Ascending aorta (tissue), 2 donors: ENCODE measurements around the gene COL8A2. TPM values are rescaled to one million over a fixed set of nuclear protein-coding genes. Genes with fewer than 3 reads are reported as not detected.
"Not testable (repeated sequence)": the region's sequence is repeated elsewhere in the genome, so short reads cannot be mapped to it uniquely, and the experiment has no call there.

Experiments
- DNase-seq, 2 donors: peaks; one replicate each; pipeline ENCODE4 v3.0.0-alpha.2; 2019; ENCODE audit warnings: low spot score in 2 of 2
- H3K27ac ChIP-seq, 2 donors: fragments of 200-600 bp; sonication (generic); one replicate each; pipeline ENCODE4 v1.5.1; 2016 to 2017; ENCODE audit warnings: mild to moderate bottlenecking in 1 of 2
- H3K27me3 ChIP-seq: fragments of 200-600 bp; sonication (generic); one replicate; pipeline ENCODE4 v1.5.1; 2017
- H3K36me3 ChIP-seq, 2 donors: fragments of 200-600 bp; sonication (generic); one replicate each; pipeline ENCODE4 v1.5.1; 2016
- H3K4me1 ChIP-seq, 2 donors: fragments of 200-600 bp; sonication (generic); one replicate each; pipeline ENCODE4 v1.5.1; 2016 to 2017; ENCODE audit warnings: mild to moderate bottlenecking in 1 of 2
- H3K4me3 ChIP-seq, 2 donors: fragments of 200-600 bp; sonication (generic); one replicate each; pipeline ENCODE4 v1.5.1; 2016 to 2017; ENCODE audit warnings: mild to moderate bottlenecking in 1 of 2
- H3K9me3 ChIP-seq, 2 donors: fragments of 200-600 bp; sonication (generic); one replicate each; pipeline ENCODE4 v1.5.1; 2016
- intact Hi-C: fragments of 100-400 bp; cut with DNase I; formaldehyde crosslinking; loops from one replicate; pipeline ENCODE4 v1.15.1; 2023
- total RNA-seq: library from RNA; depleted of rRNA; stranded (reverse); fragments of >200 nt; gene quantifications from one replicate; pipeline ENCODE4 v1.1.0, GENCODE V29; 2016
- TF ChIP-seq, protein P1 (sequence below), 3 experiments: fragments of 200-600 bp in 2 of 3; fragments of 450-650 bp in 1 of 3; sonication (generic) in 2 of 3; IDR thresholded peaks; one replicate each; pipeline ENCODE4 v1.5.1; 2016 to 2019; ENCODE audit warnings: antibody characterized with exemption in 3 of 3, mild to moderate bottlenecking in 1 of 3, moderate library complexity in 1 of 3

COL8A2 gene
- total RNA-seq, 1 donor from 2014 or later, result 41.7 TPM

DNA sequence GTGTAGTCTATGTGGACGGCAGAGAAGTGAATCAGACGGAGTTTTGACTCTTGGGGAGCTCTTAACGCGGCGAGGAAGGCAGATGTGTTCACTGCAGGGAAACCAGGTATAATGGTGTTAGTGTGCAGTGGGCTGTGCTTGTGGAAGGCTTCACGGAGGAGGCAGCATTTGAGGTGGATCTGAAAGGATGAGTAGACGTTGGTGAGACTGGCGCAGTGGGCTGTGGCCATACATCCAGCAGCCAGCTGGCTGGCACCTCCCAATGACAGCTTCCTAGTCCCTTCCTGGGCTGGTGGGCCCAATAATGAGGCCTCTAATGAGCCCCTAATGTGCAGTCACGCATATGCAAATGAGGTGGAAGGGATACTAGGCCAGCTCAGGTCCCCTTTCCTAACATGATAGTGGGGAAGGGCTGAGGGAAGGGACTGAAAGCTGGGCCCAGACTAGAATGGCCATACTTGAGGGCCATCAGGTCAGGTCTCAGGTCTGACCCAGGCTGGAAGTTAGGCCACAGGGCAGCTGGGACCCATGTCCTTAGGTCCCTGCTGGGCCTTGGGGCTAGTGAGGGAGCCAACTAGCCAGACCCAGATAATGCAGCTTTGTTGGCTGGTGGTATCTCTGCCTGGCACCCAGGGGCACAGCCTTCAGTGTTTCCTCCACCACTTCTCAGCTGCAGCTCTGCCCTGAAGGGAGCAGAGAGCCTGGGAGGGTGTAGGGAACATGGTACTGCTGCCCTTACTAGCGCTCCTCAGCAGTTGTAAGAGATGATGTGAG lies 34.8 kb upstream of the COL8A2 start:
- Histone ChIP-seq H3K36me3 (peaks cover 0 to 2% of the 10 kb centered on the region in 2 donors), H3K4me3 (peak overlapping the region in 1 of 2 donors; percentile 63), H3K9me3 (no peaks in the 10 kb centered on the region), H3K27me3 (no peaks in the 10 kb centered on the region), H3K27ac (peak overlapping the region; percentile 90 to 100), H3K4me1 (peaks cover 41 to 52% of the 10 kb centered on the region in 2 donors)
- TF ChIP-seq, protein P1, sequence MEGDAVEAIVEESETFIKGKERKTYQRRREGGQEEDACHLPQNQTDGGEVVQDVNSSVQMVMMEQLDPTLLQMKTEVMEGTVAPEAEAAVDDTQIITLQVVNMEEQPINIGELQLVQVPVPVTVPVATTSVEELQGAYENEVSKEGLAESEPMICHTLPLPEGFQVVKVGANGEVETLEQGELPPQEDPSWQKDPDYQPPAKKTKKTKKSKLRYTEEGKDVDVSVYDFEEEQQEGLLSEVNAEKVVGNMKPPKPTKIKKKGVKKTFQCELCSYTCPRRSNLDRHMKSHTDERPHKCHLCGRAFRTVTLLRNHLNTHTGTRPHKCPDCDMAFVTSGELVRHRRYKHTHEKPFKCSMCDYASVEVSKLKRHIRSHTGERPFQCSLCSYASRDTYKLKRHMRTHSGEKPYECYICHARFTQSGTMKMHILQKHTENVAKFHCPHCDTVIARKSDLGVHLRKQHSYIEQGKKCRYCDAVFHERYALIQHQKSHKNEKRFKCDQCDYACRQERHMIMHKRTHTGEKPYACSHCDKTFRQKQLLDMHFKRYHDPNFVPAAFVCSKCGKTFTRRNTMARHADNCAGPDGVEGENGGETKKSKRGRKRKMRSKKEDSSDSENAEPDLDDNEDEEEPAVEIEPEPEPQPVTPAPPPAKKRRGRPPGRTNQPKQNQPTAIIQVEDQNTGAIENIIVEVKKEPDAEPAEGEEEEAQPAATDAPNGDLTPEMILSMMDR (IDR thresholded peaks at IDR 0.05), result no peak
- no peak for DNase-seq
- intact Hi-C loops, result loop anchor here (10.0 kb wide), 1 partner anchor 225 kb away; the partner anchor contains the start of gene STK40

GRCh38 chr1:36158827-36159252 lies 33.8 kb upstream of the COL8A2 start:
- peaks cover 41 to 54% of the 10 kb centered on the region in 2 donors for H3K4me1 ChIP-seq
- not testable (repeated sequence) for H3K9me3 ChIP-seq, H3K27me3 ChIP-seq, DNase-seq, H3K36me3 ChIP-seq
- intact Hi-C loops, result loop anchor here (10.0 kb wide), 1 partner anchor 226 kb away; the partner anchor contains the start of gene STK40
- peak overlapping the region in 1 of 2 donors; percentile 100 for H3K4me3 ChIP-seq
- peak overlapping the region; percentile 20 to 100 for H3K27ac ChIP-seq

DNA sequence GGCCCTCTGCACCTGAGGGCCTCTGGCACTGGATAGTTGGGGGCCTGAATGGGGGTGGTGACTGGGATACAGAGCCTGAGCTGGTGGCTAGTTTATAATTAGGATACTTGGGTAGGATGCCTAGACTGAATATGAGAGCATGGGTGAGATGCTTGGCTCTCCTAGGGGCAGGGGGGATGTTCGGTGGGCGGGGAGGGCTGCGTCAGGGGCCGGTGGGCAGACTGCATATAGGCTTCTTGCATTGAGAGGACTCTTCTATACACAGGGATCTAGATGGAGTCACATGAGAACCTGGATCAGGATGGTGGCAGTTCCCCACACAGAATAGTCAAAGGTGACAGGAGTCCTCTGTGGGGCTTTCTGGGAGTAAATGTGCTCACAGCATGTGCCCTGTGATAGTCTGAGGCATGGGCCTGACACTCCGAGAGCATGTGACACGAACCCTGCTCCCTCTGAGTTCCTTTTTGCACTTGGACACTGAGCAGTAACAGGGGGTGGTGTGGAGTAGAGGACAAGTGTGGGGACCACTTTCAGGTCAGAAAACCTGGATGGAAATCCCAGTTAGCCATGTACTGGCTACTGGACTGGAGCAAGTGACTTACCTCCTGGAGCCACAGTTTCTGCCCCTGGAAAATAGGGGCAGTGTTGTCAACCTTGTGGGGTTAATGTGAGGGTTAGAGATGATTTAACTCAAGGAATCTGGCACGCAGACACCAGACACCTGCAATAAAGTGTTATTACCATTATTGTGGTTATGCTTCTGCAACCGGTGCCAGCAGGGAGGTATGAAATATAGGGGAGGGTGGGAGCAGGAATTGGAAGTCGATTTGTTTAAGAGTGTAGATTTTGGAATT lies 33.2 kb upstream of the COL8A2 start:
- Histone ChIP-seq H3K4me3 (peak overlapping the region; percentile 95 to 100), H3K27ac (peak overlapping the region; percentile 98 to 100), H3K9me3 (no peaks in the 10 kb centered on the region), H3K27me3 (no peaks in the 10 kb centered on the region), H3K36me3 (peaks cover 0 to 2% of the 10 kb centered on the region in 2 donors), H3K4me1 (peaks cover 41 to 54% of the 10 kb centered on the region in 2 donors)
- no peak for DNase-seq
- TF ChIP-seq, protein P1 (IDR thresholded peaks at IDR 0.05), result no peak
- intact Hi-C loops, result loop anchor here (2.0 to 10.0 kb wide), 2 partner anchors 31 to 227 kb away; partner anchors contain the start of gene STK40

DNA sequence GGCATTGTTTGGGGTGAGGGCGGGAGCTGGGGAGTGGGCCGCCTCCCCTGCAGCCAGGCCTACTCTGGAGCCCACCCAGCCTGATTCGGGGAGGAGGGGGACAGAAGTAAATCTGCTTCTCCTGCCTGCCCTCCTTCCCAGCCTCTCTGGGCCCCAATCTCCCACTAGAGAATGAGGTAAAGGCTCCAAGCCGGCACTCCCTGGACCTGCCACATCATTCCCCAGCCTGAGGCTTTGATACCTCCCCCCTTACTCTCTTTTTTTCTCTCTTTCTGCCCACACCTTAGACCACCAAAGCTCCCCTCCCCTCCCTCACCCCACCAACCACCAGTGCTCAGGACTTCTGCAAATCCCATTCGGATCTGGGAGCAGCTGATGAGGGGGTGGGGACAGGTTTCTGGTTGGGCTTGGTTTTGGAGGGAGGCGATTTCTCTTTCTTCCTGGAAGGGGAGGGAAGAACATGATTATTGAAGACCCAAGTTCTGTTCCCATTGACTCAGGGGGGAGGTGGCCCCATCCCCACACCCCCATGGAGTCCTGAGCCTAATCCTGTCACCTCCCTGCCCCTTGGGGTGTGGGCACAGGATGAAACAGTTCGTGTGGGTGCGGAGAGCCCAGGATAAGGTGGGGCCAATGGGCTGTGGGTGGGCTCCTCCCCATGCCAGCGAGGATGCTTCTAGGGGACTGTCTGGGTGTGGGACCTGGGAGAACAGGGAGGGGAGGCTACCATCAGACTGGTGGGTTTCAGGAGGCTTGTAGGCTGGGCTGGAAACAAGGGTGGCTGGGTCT lies 32.3 kb upstream of the COL8A2 start:
- Histone ChIP-seq H3K27me3 (no peaks in the 10 kb centered on the region), H3K4me3 (peak overlapping the region; percentile 95 to 100), H3K36me3 (peaks cover 0 to 2% of the 10 kb centered on the region in 2 donors), H3K9me3 (no peaks in the 10 kb centered on the region), H3K4me1 (peaks cover 35 to 47% of the 10 kb centered on the region in 2 donors), H3K27ac (peak overlapping the region; percentile 98 to 100)
- TF ChIP-seq, protein P1 (IDR thresholded peaks at IDR 0.05), result no peak
- intact Hi-C loops, result loop anchor here (2.0 to 10.0 kb wide), 2 partner anchors 31 to 227 kb away; partner anchors contain the start of gene STK40
- no peak for DNase-seq

GRCh38 chr1:36156329-36157114 lies 31.5 kb upstream of the COL8A2 start:
- peak overlapping the region; percentile 98 to 100 for H3K27ac ChIP-seq
- H3K36me3 ChIP-seq, result peaks cover 0 to 2% of the 10 kb centered on the region in 2 donors
- H3K9me3 ChIP-seq, result no peaks in the 10 kb centered on the region
- intact Hi-C loops, result loop anchor here (2.0 to 10.0 kb wide), 2 partner anchors 32 to 228 kb away; partner anchors contain the start of gene STK40
- H3K4me3 ChIP-seq, result peak overlapping the region; percentile 95 to 100
- TF ChIP-seq, protein P1 (IDR thresholded peaks at IDR 0.05), result no peak
- DNase-seq, result peak in 1 of 2 donors; percentile 82
- H3K4me1 ChIP-seq, result peaks cover 37 to 49% of the 10 kb centered on the region in 2 donors
- H3K27me3 ChIP-seq, result no peaks in the 10 kb centered on the region
